Cardiac fibroblast (primary cell): Measurements from ENCODE around the gene CKS1B.
A peak's percentile ranks its signal among the peaks of the same experiment; 100 is the strongest.

ENCODE experiments used
- DNase-seq, 2 donors: peaks; one replicate each; pipeline versions ENCODE4 v3.0.0 to v3.0.0-alpha.2; 2010; ENCODE audit warnings: low read depth in 2 of 2
- H3K4me3 ChIP-seq, 2 donors: replicated peaks in 1 of 2; 1 replicate in 1 of 2; 2 replicates in 1 of 2; pipeline ENCODE4 v1.5.1; 2011; ENCODE audit warnings: low read depth in 2 of 2, low read length in 2 of 2, mild to moderate bottlenecking in 2 of 2, moderate library complexity in 1 of 2
- CTCF ChIP-seq: IDR thresholded peaks from one replicate; pipeline ENCODE4 v1.5.1; 2011; ENCODE audit warnings: low read depth, mild to moderate bottlenecking, low read length, inconsistent platforms

Gene CKS1B

GRCh38 chr1:154966111-154966510 lies 8.4 kb upstream of the CKS1B start:
- no peak for TF ChIP-seq CTCF
- no peak overlapping the region for H3K4me3 ChIP-seq
- DNase-seq = no peak

DNA sequence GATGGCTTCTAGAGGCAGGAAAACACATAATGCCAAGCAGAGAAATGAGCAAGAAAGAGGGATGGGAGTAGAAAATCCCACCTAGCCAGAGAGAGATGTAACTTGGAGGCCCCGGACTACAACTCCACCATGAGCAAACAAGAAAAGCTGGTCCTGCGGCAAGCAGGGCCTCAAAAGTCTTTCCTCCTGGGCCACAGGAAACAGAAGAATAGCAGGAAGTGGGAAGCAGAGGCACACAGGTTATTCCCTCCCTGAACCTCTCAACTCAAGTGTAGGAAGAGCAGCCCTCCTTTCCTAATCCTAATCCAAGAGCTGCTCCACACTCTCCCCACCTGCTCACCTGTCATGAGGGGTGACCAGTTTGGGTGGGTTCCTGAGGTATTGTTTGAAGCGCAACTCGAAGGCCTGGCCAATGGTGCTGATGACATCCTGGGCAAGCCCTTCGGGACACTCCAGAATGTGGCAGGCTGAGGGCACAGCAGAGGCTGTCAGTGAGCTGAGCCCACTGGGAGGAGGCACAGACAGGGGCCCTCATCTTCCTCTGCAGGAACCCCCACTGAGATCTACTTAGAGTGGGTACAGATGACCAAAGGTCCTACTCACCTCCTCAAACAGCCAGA lies 7.0 kb upstream of the CKS1B start:
- no peak for DNase-seq
- peak overlapping the region in 1 of 2 donors; percentile 14 for H3K4me3 ChIP-seq
- TF ChIP-seq CTCF = no peak

GRCh38 chr1:154968731-154969130 lies 5.8 kb upstream of the CKS1B start:
- TF ChIP-seq CTCF = no peak
- DNase-seq = no peak
- H3K4me3 ChIP-seq = peak overlapping the region; percentile 76 to 85

- peak overlapping the region; percentile 76 to 85 for H3K4me3 ChIP-seq
- no peak for TF ChIP-seq CTCF
- no peak for DNase-seq
These were observed 5.2 kb upstream of the CKS1B start for GRCh38 chr1:154969246-154969645.

DNA sequence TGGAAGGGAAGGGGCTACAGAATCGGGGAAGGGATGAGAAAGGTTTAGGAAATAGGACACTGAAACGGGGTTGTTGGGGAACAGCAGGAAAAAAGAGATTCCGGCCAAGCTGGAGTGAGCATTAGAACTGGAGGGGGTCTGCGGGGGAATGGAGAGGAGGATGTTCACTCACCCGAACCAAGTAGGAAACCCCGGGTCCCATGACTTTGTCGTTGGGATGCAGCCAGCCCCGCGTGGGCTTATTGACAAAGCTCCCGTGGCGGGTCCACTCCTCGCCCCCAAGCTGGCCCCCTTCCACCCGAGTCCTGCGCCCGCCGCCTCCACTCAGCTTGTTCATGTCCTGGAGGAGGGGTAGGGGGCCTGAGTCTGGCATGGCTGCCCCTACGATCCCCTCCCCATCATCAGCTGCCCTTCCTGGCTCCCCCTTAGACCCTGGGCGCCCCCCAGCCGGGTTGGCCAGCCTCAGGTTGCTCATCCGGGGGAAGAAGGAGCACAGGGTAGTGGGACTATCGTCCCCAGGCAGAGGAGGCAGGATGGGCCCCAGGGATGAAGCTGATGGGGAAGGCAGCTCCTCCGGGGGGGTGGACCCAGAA lies 4.5 kb upstream of the CKS1B start:
- H3K4me3 ChIP-seq = peak overlapping the region; percentile 76 to 85
- peak in 1 of 2 donors; percentile 35 for DNase-seq
- TF ChIP-seq CTCF = no peak

DNA sequence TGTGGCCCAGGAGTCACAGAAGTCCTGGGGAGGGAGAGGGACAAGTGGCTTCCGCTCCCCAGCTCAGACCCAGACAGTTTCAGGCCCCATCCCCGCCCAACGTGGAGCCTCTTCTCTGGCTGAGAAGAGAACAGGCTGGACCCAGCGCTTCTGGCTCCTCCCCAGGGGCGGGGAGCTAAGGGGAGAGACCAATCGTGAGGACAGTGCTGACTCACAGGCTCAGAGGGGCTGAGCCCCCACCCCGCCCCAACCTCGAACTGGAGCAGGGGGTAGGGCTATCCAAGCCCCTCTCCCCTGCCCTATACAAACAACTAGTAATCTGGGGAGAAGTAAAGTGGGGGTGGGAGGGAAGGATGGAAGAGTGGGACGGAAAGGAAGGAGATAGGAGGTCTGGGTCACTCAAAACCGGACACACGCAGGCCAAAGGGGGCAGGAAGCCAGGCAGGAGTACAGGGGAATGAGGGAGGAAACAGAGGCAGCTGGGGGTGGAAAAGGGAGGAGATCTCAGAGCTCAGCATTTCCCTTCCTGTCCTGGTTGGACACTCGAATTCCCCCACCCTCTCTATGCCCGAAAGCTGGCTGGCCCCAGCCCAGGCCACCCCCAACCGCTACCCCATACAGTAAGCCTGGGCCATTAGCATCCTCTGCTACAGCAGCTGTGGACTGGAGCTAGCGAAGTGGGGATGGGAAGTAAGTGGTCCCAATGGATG lies 3.7 kb upstream of the CKS1B start, which contains the start of gene SHC1:
SHC1 (minus strand) TSS at position 117 of the 710 bp plus-strand sequence. CDS start 221 bp downstream, outside the sequence.
- H3K4me3 ChIP-seq = peak within 1 kb of the TSS; percentile 76 to 85
- no peak for TF ChIP-seq CTCF
- peak; percentile 95 to 97 for DNase-seq
